ENCODE measurements around the gene SMG7. TPM values are rescaled to one million over a fixed set of nuclear protein-coding genes. Genes with fewer than 3 reads are reported as not detected.

SMG7 gene
- total and polyA plus RNA-seq, 12 donors, result 15.4 to 54.4 (median 34.9) TPM

- 97 to 100% (median 99%) methylated on average over 2 of the region's 2 CpGs for WGBS, 4 donors
- H3K27me3 ChIP-seq, result no peaks in the 10 kb centered on the region
- no peak overlapping the region for H3K27ac ChIP-seq
- intact Hi-C loops (cut with DNase I), result no loop called here
- no peak overlapping the region for H3K4me3 ChIP-seq
- H3K4me1 ChIP-seq (replicated peaks in 1 of 2), result no peaks in the 10 kb centered on the region
- no peaks in the 10 kb centered on the region for H3K9me3 ChIP-seq (replicated peaks in 1 of 3)
- TF ChIP-seq, protein P1, sequence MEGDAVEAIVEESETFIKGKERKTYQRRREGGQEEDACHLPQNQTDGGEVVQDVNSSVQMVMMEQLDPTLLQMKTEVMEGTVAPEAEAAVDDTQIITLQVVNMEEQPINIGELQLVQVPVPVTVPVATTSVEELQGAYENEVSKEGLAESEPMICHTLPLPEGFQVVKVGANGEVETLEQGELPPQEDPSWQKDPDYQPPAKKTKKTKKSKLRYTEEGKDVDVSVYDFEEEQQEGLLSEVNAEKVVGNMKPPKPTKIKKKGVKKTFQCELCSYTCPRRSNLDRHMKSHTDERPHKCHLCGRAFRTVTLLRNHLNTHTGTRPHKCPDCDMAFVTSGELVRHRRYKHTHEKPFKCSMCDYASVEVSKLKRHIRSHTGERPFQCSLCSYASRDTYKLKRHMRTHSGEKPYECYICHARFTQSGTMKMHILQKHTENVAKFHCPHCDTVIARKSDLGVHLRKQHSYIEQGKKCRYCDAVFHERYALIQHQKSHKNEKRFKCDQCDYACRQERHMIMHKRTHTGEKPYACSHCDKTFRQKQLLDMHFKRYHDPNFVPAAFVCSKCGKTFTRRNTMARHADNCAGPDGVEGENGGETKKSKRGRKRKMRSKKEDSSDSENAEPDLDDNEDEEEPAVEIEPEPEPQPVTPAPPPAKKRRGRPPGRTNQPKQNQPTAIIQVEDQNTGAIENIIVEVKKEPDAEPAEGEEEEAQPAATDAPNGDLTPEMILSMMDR (IDR thresholded peaks at IDR 0.05), result no peak
- TF ChIP-seq POLR2A (IDR thresholded peaks at IDR 0.05), result no peak
- DNase-seq, result no peak
- no peaks in the 10 kb centered on the region for H3K36me3 ChIP-seq (replicated peaks in 1 of 2)
These were observed 24.9 kb downstream of the SMG7 start for GRCh38 chr1:183497218-183497617.

GRCh38 chr1:183498342-183498991 lies 26.2 kb downstream of the SMG7 start:
- no peaks in the 10 kb centered on the region for H3K27me3 ChIP-seq
- intact Hi-C loops (cut with DNase I), result no loop called here

DNA sequence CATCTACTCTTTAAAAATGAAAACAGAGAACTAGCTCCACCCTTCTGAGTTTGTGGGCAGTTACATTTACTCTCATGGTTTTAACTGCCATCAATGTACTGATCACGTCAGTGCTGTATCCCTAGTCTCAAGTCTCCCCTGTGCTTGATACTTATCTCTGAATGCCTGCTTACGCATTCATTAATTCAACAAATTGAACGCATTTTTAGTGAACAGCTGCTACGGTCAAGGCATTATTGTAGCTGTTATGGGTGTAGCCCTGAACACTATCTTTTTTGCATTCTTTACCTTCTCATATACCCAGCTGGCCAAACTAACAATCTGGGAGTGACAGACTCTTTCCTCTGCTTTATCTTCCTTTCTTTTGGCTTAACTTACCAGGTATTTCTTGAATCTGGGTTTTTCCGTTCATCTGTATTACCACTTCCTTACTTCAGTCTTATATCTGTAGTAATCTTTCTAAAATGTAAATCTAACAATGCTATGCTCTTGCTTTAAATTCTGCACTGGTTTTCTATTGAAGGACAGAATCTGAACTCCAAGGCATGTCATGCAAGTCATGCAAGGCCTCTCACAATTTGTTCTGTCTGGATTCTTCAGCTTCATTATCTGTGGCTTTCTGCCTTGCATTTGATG lies 33.3 kb downstream of the SMG7 start:
- Histone ChIP-seq H3K27ac (no peak overlapping the region), H3K27me3 (no peaks in the 10 kb centered on the region), H3K36me3 (replicated peaks in 1 of 2) (no peaks in the 10 kb centered on the region), H3K4me3 (no peak overlapping the region), H3K9me3 (replicated peaks in 1 of 3) (peaks cover 0 to 6% (median 0%) of the 10 kb centered on the region in 3 donors), H3K4me1 (replicated peaks in 1 of 2) (peaks cover 0 to 19% of the 10 kb centered on the region in 2 donors)
- DNase-seq, result no peak
- no peak for TF ChIP-seq POLR2A (IDR thresholded peaks at IDR 0.05)
- TF ChIP-seq, protein P1 (IDR thresholded peaks at IDR 0.05), result no peak
- intact Hi-C loops (cut with DNase I), result no loop called here
- WGBS, 4 donors, result 90 to 95% (median 94%) methylated on average over 5 of the region's 5 CpGs

More at GRCh38 chr1:183498342-183498991, 26.2 kb downstream of the SMG7 start:
- no peaks in the 10 kb centered on the region for H3K9me3 ChIP-seq (replicated peaks in 1 of 3)
- TF ChIP-seq POLR2A (IDR thresholded peaks at IDR 0.05), result no peak
- TF ChIP-seq, protein P1 (IDR thresholded peaks at IDR 0.05), result no peak
- no peaks in the 10 kb centered on the region for H3K36me3 ChIP-seq (replicated peaks in 1 of 2)
- no peak overlapping the region for H3K27ac ChIP-seq
- peaks cover 0 to 11% of the 10 kb centered on the region in 2 donors for H3K4me1 ChIP-seq (replicated peaks in 1 of 2)
- no peak overlapping the region for H3K4me3 ChIP-seq
- WGBS, 4 donors, result 90 to 92% (median 92%) methylated on average over 6 of the region's 6 CpGs
- no peak for DNase-seq

GRCh38 chr1:183506561-183506960 lies 34.3 kb downstream of the SMG7 start:
- intact Hi-C loops (cut with DNase I), result no loop called here
- Histone ChIP-seq H3K27ac (no peak overlapping the region), H3K27me3 (no peaks in the 10 kb centered on the region), H3K4me1 (replicated peaks in 1 of 2) (peaks cover 0 to 19% of the 10 kb centered on the region in 2 donors), H3K36me3 (replicated peaks in 1 of 2) (no peaks in the 10 kb centered on the region), H3K9me3 (replicated peaks in 1 of 3) (peaks cover 0 to 6% (median 0%) of the 10 kb centered on the region in 3 donors), H3K4me3 (no peak overlapping the region)
- WGBS, 4 donors, result 88 to 94% (median 93%) methylated on average over 4 of the region's 4 CpGs
- no peak for DNase-seq
- no peak for TF ChIP-seq POLR2A (IDR thresholded peaks at IDR 0.05)
- TF ChIP-seq, protein P1 (IDR thresholded peaks at IDR 0.05), result no peak

All from adrenal gland (tissue), 12 donors.